ENCODE measurements around the gene LMTK2.

GRCh38 chr7:98133621-98134303, 27.1 kb downstream of the LMTK2 start:
- TF ChIP-seq POLR2A (IDR thresholded peaks at IDR 0.05; ENCODE audit: low read length), result no peak
- TF ChIP-seq GATA1 (IDR thresholded peaks at IDR 0.05; ENCODE audit: low read depth, low read length), result no peak
